A549 (cell line): ENCODE measurements around the gene RNASE1. TPM values are rescaled to one million over a fixed set of nuclear protein-coding genes. Genes with fewer than 3 reads are reported as not detected.

ENCODE experiments used
- ATAC-seq, 2 experiments: fragments of 200-7000 bp in 1 of 2; fragments of >200 bp in 1 of 2; cut with Nextera tagmentation in 1 of 2; cut with Tn5 transposase in 1 of 2; 3 replicates each; pipeline versions ENCODE4 v1.8.0 to v1.9.1; 2018 to 2020; ENCODE audit warnings: mild to moderate bottlenecking in 1 of 2, moderate library complexity in 1 of 2
- CTCF ChIA-PET: fragments of 300-600 bp; sonication (Branson Sonifier 250); formaldehyde crosslinking; extraction: SDS; loops from one replicate; lab custom pipeline; 2021; ENCODE audit warnings: antibody characterized with exemption, inconsistent platforms; lab: Yijun Ruan, JAX
- POLR2A ChIA-PET: fragments of 350-600 bp; formaldehyde crosslinking; extraction: SDS; loops from one replicate; lab custom pipeline; 2021; ENCODE audit warnings: antibody characterized with exemption, inconsistent platforms; lab: Yijun Ruan, JAX
- DNase-seq, 2 experiments: peaks; one replicate each; pipeline versions ENCODE4 v3.0.0 to v3.0.0-alpha.2; 2011 to 2016; ENCODE audit warnings: low read depth in 1 of 2, low spot score in 1 of 2
- FAIRE-seq: peaks from 2 replicates; lab custom pipeline; 2011; peaks lifted over from hg19 to GRCh38; lab: Jason Lieb, UNC
- H3K27ac ChIP-seq, 2 experiments: fragments of >200 bp; sonication (Bioruptor Twin); formaldehyde crosslinking; 3 replicates each; pipeline ENCODE4 v1.5.1; 2016 to 2017
- H3K4me1 ChIP-seq: fragments of >200 bp; sonication (Bioruptor Twin); formaldehyde crosslinking; 3 replicates; pipeline ENCODE4 v1.6.1; 2016
- H3K4me2 ChIP-seq: fragments of >200 bp; sonication (Bioruptor Twin); formaldehyde crosslinking; 3 replicates; pipeline ENCODE4 v1.6.1; 2016
- H3K4me3 ChIP-seq: fragments of >200 bp; sonication (Bioruptor Twin); formaldehyde crosslinking; 3 replicates; pipeline ENCODE4 v1.5.1; 2016
- H3K9me3 ChIP-seq: fragments of >200 bp; sonication (Bioruptor Twin); formaldehyde crosslinking; 3 replicates; pipeline ENCODE4 v1.6.1; 2016
- ATOH8 ChIP-seq: fragments of 250-450 bp; sonication (Bioruptor Pico); IDR thresholded peaks from 2 replicates; pipeline ENCODE4 v1.5.0; 2020; ENCODE audit warnings: low read depth, mild to moderate bottlenecking, moderate library complexity
- BCL3 ChIP-seq: fragments of >200 bp; sonication (Bioruptor Twin); formaldehyde crosslinking; IDR thresholded peaks from 3 replicates; pipeline ENCODE4 v1.6.1; 2016
- BHLHE40 ChIP-seq: IDR thresholded peaks from 2 replicates; pipeline ENCODE4 v1.6.1; 2012; ENCODE audit warnings: low read depth, low read length, inconsistent platforms
- CBX2 ChIP-seq: fragments of 200-600 bp; sonication (generic); IDR thresholded peaks from 2 replicates; pipeline ENCODE4 v1.6.1; 2016; ENCODE audit warnings: low read depth, mild to moderate bottlenecking, borderline replicate concordance
- CBX8 ChIP-seq: fragments of 200-600 bp; sonication (generic); IDR thresholded peaks from 2 replicates; pipeline ENCODE4 v1.6.1; 2016
- CEBPB ChIP-seq, 2 experiments: fragments of >200 bp in 1 of 2; sonication (Bioruptor Twin) in 1 of 2; formaldehyde crosslinking in 1 of 2; IDR thresholded peaks; 2 replicates each; pipeline ENCODE4 v1.6.1; 2012 to 2016
- CHD2 ChIP-seq: fragments of 150-350 bp; IDR thresholded peaks from 2 replicates; pipeline ENCODE4 v1.6.1; 2014; ENCODE audit warnings: low read length; ENCODE audit not compliant: partially characterized antibody
- CHD4 ChIP-seq: fragments of 200-600 bp; sonication (generic); IDR thresholded peaks from 2 replicates; pipeline ENCODE4 v1.6.1; 2016; ENCODE audit warnings: antibody characterized with exemption, mild to moderate bottlenecking, borderline replicate concordance
- E2F6 ChIP-seq: IDR thresholded peaks from 2 replicates; pipeline ENCODE4 v1.6.1; 2012; ENCODE audit warnings: low read depth, borderline replicate concordance
- EHF ChIP-seq: fragments of 250-450 bp; sonication (Bioruptor Pico); IDR thresholded peaks from 2 replicates; pipeline ENCODE4 v1.5.0; 2020; ENCODE audit warnings: mild to moderate bottlenecking
- ELK1 ChIP-seq: fragments of 150-350 bp; IDR thresholded peaks from 2 replicates; pipeline ENCODE4 v1.6.1; 2014; ENCODE audit warnings: low read depth, mild to moderate bottlenecking, low read length
- FOSL2 ChIP-seq, 2 experiments: fragments of 450-650 bp in 1 of 2; fragments of >200 bp in 1 of 2; sonication (Bioruptor Twin) in 1 of 2; formaldehyde crosslinking; IDR thresholded peaks; 2 replicates each; pipeline versions ENCODE4 v1.5.0 to v1.6.1; 2016 to 2020; ENCODE audit warnings: mild to moderate bottlenecking in 1 of 2, moderate library complexity in 1 of 2
- FOXS1 ChIP-seq: fragments of 250-450 bp; sonication (Bioruptor Pico); IDR thresholded peaks from 2 replicates; pipeline ENCODE4 v1.5.0; 2020; ENCODE audit warnings: mild to moderate bottlenecking, moderate library complexity
- GATA3 ChIP-seq: IDR thresholded peaks from 2 replicates; pipeline ENCODE4 v1.6.1; 2012; ENCODE audit warnings: borderline replicate concordance
- HDAC2 ChIP-seq: fragments of 200-600 bp; sonication (generic); IDR thresholded peaks from 2 replicates; pipeline ENCODE4 v1.6.1; 2016
- HEYL ChIP-seq: fragments of 250-450 bp; sonication (Bioruptor Pico); IDR thresholded peaks from 2 replicates; pipeline ENCODE4 v1.8.0; 2021; ENCODE audit warnings: mild to moderate bottlenecking, moderate library complexity
- HOXB13 ChIP-seq: fragments of 250-450 bp; sonication (Bioruptor Pico); IDR thresholded peaks from 2 replicates; pipeline ENCODE4 v1.5.0; 2020; ENCODE audit warnings: low read depth, mild to moderate bottlenecking, moderate library complexity
- HOXB5 ChIP-seq: fragments of 250-450 bp; sonication (Bioruptor Pico); IDR thresholded peaks from 2 replicates; pipeline ENCODE4 v1.5.0; 2020; ENCODE audit warnings: mild to moderate bottlenecking, moderate library complexity
- MAX ChIP-seq: IDR thresholded peaks from 2 replicates; pipeline ENCODE4 v1.6.1; 2012
- MAZ ChIP-seq: fragments of 150-350 bp; IDR thresholded peaks from 2 replicates; pipeline ENCODE4 v1.6.1; 2014; ENCODE audit warnings: antibody characterized with exemption, low read depth, low read length, borderline replicate concordance
- MYC ChIP-seq: IDR thresholded peaks from 2 replicates; pipeline ENCODE4 v1.6.1; 2012; ENCODE audit warnings: mild to moderate bottlenecking, inconsistent platforms, low read length, improper control_type of control experiment, borderline replicate concordance
- RAD21 ChIP-seq, 2 experiments: fragments of >200 bp in 1 of 2; sonication (Bioruptor Twin) in 1 of 2; formaldehyde crosslinking in 1 of 2; IDR thresholded peaks in 1 of 2; conservative IDR thresholded peaks in 1 of 2; 2 replicates in 1 of 2; 3 replicates in 1 of 2; pipeline ENCODE4 v1.6.1; 2012 to 2018; ENCODE audit warnings: inconsistent platforms in 1 of 2
- RCOR1 ChIP-seq: fragments of 150-350 bp; IDR thresholded peaks from 2 replicates; pipeline ENCODE4 v1.6.1; 2014; ENCODE audit warnings: antibody characterized with exemption, low read length, low read depth
- REST ChIP-seq: fragments of 200-600 bp; sonication (generic); IDR thresholded peaks from 2 replicates; pipeline ENCODE4 v1.6.1; 2016; ENCODE audit warnings: antibody characterized with exemption, mild to moderate bottlenecking, moderate library complexity
- RFX5 ChIP-seq: fragments of 450-650 bp; IDR thresholded peaks from 2 replicates; pipeline ENCODE4 v1.7.1; 2014; ENCODE audit warnings: antibody characterized with exemption, mild to moderate bottlenecking, moderate library complexity
- ZC3H11A ChIP-seq: fragments of 450-650 bp; IDR thresholded peaks from 2 replicates; pipeline ENCODE4 v1.6.1; 2014; ENCODE audit warnings: antibody characterized with exemption, mild to moderate bottlenecking
- WGBS: methylation state at CpG from one replicate; pipeline ENCODE4 v1.1.6; 2017; ENCODE audit errors: missing lambda C conversion rate; 5-methylcytosine and 5-hydroxymethylcytosine counted together
- polyA plus RNA-seq, 4 experiments: library from polyadenylated mRNA; depleted of rRNA in 3 of 4; stranded (reverse); fragments of >200 nt; fragmentation: RNase III in 1 of 4; extraction: RNeasy Plus Mini Kit Qiagen cat#74134 plus additional on column Dnase treatment in 1 of 4; gene quantifications; 2 replicates in 3 of 4; 3 replicates in 1 of 4; pipeline ENCODE4 v1.2.3, GENCODE V29; 2011 to 2017

RNASE1 gene
- polyA plus RNA-seq, 2 of the 4 experiments (the other 2 are of a cell fraction) = 0.13 to 1.1 TPM

GRCh38 chr14:20774258-20774824 is 28.3 kb downstream of the RNASE1 start:
- TF ChIP-seq E2F6 = no peak
- no peak for TF ChIP-seq REST
- TF ChIP-seq MAZ = no peak
- TF ChIP-seq HEYL (CRISPR knock-in tag) = no peak
- TF ChIP-seq CHD2 = no peak
- no peak for TF ChIP-seq MYC
- TF ChIP-seq RFX5 = no peak
- TF ChIP-seq GATA3 = no peak
- no peak for TF ChIP-seq CBX2
- no peak for TF ChIP-seq HDAC2
- TF ChIP-seq RAD21 (conservative IDR thresholded peaks at IDR 0.05 in 1 of 2, IDR thresholded peaks at IDR 0.05 in 1 of 2) = no peak
- no peak for TF ChIP-seq CHD4
- TF ChIP-seq, all 56 proteins: peak for 0
- WGBS = 22% methylated on average over 5 of the region's 5 CpGs
- Histone ChIP-seq H3K4me1 (no peaks in the 10 kb centered on the region), H3K4me2 (no peak overlapping the region), H3K27ac (no peak overlapping the region), H3K9me3 (0 out of 3 replicates have a peak, but pooled peaks cover 3% of the 10 kb centered on the region), H3K4me3 (no peak overlapping the region)
- ATAC-seq = no peak
- no peak for DNase-seq
- ChIA-PET POLR2A (no interaction called here), CTCF (interaction anchor here (1.1 to 1.3 kb wide), 2 partner anchors 59 to 62 kb away, joined by 3 read pairs; no protein-coding TSS in a partner anchor)
- FAIRE-seq = no peak

- H3K9me3 ChIP-seq = no peaks in the 10 kb centered on the region
- FAIRE-seq = no peak
- H3K4me1 ChIP-seq = no peaks in the 10 kb centered on the region
- H3K4me2 ChIP-seq = no peak overlapping the region
- DNase-seq = no peak
- H3K4me3 ChIP-seq = no peak overlapping the region
- WGBS = 35% methylated on average over 3 of the region's 3 CpGs
- ChIA-PET CTCF (no interaction called here), POLR2A (no interaction called here)
- no peak overlapping the region for H3K27ac ChIP-seq
- no peak for ATAC-seq
- TF ChIP-seq ZC3H11A (no peak), ATOH8 (CRISPR knock-in tag) (no peak), RFX5 (no peak), BHLHE40 (no peak), REST (no peak), ELK1 (no peak), FOXS1 (CRISPR knock-in tag) (no peak), CBX8 (no peak), BCL3 (no peak), HOXB5 (CRISPR knock-in tag) (no peak), FOSL2 (IDR thresholded peaks at IDR 0.05) (no peak), FOSL2 (CRISPR knock-in tag; IDR thresholded peaks at IDR 0.05) (no peak), RCOR1 (no peak), EHF (CRISPR knock-in tag) (no peak), CEBPB (IDR thresholded peaks at IDR 0.05) (no peak), MAX (no peak), HOXB13 (CRISPR knock-in tag) (no peak)
These were observed 30.0 kb downstream of the RNASE1 start for GRCh38 chr14:20772650-20773049.
